ENCODE results near the gene SLC44A5. TPM values are rescaled to one million over a fixed set of nuclear protein-coding genes. Genes with fewer than 3 reads are reported as not detected.

The SLC44A5 gene
- total RNA-seq, 4 donors from 2014 or later = 0.15 to 0.58 TPM; not detected in 2

DNA sequence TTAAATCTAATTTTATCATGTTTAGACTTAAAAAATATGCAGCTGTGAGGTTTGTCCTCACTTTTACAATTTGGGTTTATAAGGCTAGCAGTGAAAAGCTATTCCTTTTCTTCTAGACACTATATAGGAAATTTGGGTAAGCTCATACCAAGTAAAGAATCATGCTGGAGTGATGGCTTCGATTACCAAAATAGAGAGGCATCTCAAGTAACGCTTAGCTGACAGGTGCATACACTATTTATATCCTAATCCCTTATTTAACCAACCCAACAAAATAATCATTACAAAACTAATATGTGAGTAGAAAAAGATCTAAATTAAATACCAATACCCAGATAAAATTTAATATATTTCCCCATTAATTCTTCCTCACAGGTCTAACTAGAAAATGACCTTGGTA, 283.5 kb downstream of the SLC44A5 start:
- H3K27me3 ChIP-seq = no peaks in the 10 kb centered on the region
- ATAC-seq (peak in 1 of 2 donors; percentile 54), DNase-seq (no peak)
- H3K9me3 ChIP-seq = no peaks in the 10 kb centered on the region
- peaks cover 12 to 27% of the 10 kb centered on the region in 2 donors for H3K4me1 ChIP-seq
- H3K27ac ChIP-seq = peak overlapping the region; percentile 36 to 67 (median 55)
- in situ Hi-C loops (cut with MboI; ENCODE audit: low sequenced_read_pairs in 4 of 4) (no loop called here), intact Hi-C loops (cut with DNase I; ENCODE audit: low total_unique reads) (no loop called here)
- H3K4me3 ChIP-seq = no peak overlapping the region
- TF ChIP-seq, protein P1, sequence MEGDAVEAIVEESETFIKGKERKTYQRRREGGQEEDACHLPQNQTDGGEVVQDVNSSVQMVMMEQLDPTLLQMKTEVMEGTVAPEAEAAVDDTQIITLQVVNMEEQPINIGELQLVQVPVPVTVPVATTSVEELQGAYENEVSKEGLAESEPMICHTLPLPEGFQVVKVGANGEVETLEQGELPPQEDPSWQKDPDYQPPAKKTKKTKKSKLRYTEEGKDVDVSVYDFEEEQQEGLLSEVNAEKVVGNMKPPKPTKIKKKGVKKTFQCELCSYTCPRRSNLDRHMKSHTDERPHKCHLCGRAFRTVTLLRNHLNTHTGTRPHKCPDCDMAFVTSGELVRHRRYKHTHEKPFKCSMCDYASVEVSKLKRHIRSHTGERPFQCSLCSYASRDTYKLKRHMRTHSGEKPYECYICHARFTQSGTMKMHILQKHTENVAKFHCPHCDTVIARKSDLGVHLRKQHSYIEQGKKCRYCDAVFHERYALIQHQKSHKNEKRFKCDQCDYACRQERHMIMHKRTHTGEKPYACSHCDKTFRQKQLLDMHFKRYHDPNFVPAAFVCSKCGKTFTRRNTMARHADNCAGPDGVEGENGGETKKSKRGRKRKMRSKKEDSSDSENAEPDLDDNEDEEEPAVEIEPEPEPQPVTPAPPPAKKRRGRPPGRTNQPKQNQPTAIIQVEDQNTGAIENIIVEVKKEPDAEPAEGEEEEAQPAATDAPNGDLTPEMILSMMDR (IDR thresholded peaks at IDR 0.05 in 4 of 5, conservative IDR thresholded peaks at IDR 0.05 in 1 of 5) = no peak
- no peak for TF ChIP-seq POLR2A (IDR thresholded peaks at IDR 0.05)
- H3K36me3 ChIP-seq = no peaks in the 10 kb centered on the region

- DNase-seq = no peak
- Histone ChIP-seq H3K27me3 (no peaks in the 10 kb centered on the region), H3K9me3 (no peaks in the 10 kb centered on the region), H3K27ac (no peak overlapping the region), H3K4me3 (no peak overlapping the region), H3K36me3 (no peaks in the 10 kb centered on the region), H3K4me1 (no peaks in the 10 kb centered on the region)
- in situ Hi-C loops (cut with MboI; ENCODE audit: low sequenced_read_pairs in 4 of 4) (no loop called here), intact Hi-C loops (cut with DNase I; ENCODE audit: low total_unique reads) (no loop called here)
- no peak for ATAC-seq
- TF ChIP-seq, protein P1 (IDR thresholded peaks at IDR 0.05 in 4 of 5, conservative IDR thresholded peaks at IDR 0.05 in 1 of 5) = no peak
- no peak for TF ChIP-seq POLR2A (IDR thresholded peaks at IDR 0.05)
Measured at GRCh38 chr1:75317976-75318375, 292.9 kb downstream of the SLC44A5 start.

DNA sequence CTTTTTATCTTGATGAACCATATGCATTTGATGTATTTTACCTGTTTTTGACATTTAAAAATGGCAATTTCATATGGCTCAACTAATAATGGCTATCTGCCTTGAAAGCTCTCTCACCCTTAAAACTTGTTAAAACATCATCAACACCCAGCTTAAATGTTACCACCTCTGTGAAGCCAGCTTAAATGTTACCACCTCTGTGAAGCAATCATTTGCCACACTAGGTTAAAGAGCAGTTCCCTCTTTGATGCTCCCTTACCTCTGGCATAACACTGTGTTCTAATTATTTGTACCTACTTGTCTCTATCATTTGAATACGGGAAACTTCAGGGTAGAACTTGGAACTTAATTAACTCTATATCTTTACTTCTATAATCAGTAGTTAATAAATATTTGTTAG, 294.7 kb downstream of the SLC44A5 start:
- Histone ChIP-seq H3K4me1 (no peaks in the 10 kb centered on the region), H3K9me3 (no peaks in the 10 kb centered on the region), H3K36me3 (no peaks in the 10 kb centered on the region), H3K27ac (no peak overlapping the region), H3K4me3 (no peak overlapping the region), H3K27me3 (no peaks in the 10 kb centered on the region)
- intact Hi-C loops (cut with DNase I; ENCODE audit: low total_unique reads) (no loop called here), in situ Hi-C loops (cut with MboI; ENCODE audit: low sequenced_read_pairs in 4 of 4) (no loop called here)
- no peak for ATAC-seq
- DNase-seq = no peak
- TF ChIP-seq POLR2A (IDR thresholded peaks at IDR 0.05) = no peak
- TF ChIP-seq, protein P1 (IDR thresholded peaks at IDR 0.05 in 4 of 5, conservative IDR thresholded peaks at IDR 0.05 in 1 of 5) = no peak

- ATAC-seq = no peak
- no peak for TF ChIP-seq POLR2A (IDR thresholded peaks at IDR 0.05)
- TF ChIP-seq, protein P1 (IDR thresholded peaks at IDR 0.05 in 4 of 5, conservative IDR thresholded peaks at IDR 0.05 in 1 of 5) = no peak
- Histone ChIP-seq H3K36me3 (no peaks in the 10 kb centered on the region), H3K4me3 (no peak overlapping the region), H3K27ac (no peak overlapping the region), H3K27me3 (no peaks in the 10 kb centered on the region), H3K9me3 (no peaks in the 10 kb centered on the region), H3K4me1 (no peaks in the 10 kb centered on the region)
- DNase-seq = no peak
- in situ Hi-C loops (cut with MboI; ENCODE audit: low sequenced_read_pairs in 4 of 4) (no loop called here), intact Hi-C loops (cut with DNase I; ENCODE audit: low total_unique reads) (no loop called here)
Measured at GRCh38 chr1:75312620-75313019, 298.3 kb downstream of the SLC44A5 start.

GRCh38 chr1:75310067-75310466, 300.8 kb downstream of the SLC44A5 start:
- no peaks in the 10 kb centered on the region for H3K4me1 ChIP-seq
- ATAC-seq (no peak), DNase-seq (no peak)
- no peak overlapping the region for H3K27ac ChIP-seq
- intact Hi-C loops (cut with DNase I; ENCODE audit: low total_unique reads) (no loop called here), in situ Hi-C loops (cut with MboI; ENCODE audit: low sequenced_read_pairs in 4 of 4) (no loop called here)
- H3K4me3 ChIP-seq = no peak overlapping the region
- H3K36me3 ChIP-seq = no peaks in the 10 kb centered on the region
- TF ChIP-seq POLR2A (IDR thresholded peaks at IDR 0.05) = no peak
- TF ChIP-seq, protein P1 (IDR thresholded peaks at IDR 0.05 in 4 of 5, conservative IDR thresholded peaks at IDR 0.05 in 1 of 5) = no peak
- H3K27me3 ChIP-seq = no peaks in the 10 kb centered on the region
- no peaks in the 10 kb centered on the region for H3K9me3 ChIP-seq
